ENCODE data around the gene IL18.
"Not testable (repeated sequence)": the region's sequence is repeated elsewhere in the genome, so short reads cannot be mapped to it uniquely, and the experiment has no call there.

Gene IL18

DNA sequence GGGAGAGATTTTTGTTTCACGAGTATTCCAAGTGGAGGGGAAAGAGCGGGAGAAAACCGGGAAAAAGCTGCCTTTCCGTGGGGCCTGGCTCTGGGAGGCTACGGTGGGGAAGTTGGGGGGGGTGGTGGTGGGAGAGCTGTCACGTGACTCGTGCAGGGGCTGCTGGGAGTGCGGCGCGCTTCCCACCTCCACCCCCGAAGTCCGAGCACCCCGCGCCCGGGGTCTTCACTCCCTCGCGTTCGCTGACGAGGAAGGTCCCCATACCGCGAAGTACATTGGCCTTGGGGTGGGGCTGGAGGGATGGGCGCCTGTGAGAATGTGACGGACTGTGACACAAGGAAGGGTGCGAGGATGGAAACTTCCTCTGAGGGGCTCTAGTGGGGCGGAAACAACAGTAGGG is 3.3 kb upstream of the IL18 start, which contains the start of gene TEX12:
TSS of gene TEX12 (plus strand) at position 228 of the 400 bp plus-strand sequence. CDS start 1,897 bp downstream, outside the sequence.
- DNase-seq = no peak

- no peak for DNase-seq
Observed at GRCh38 chr11:112166562-112166961, 2.7 kb upstream of the IL18 start.

- no peak for DNase-seq
Observed at GRCh38 chr11:112165049-112165448, 1.2 kb upstream of the IL18 start.

DNA sequence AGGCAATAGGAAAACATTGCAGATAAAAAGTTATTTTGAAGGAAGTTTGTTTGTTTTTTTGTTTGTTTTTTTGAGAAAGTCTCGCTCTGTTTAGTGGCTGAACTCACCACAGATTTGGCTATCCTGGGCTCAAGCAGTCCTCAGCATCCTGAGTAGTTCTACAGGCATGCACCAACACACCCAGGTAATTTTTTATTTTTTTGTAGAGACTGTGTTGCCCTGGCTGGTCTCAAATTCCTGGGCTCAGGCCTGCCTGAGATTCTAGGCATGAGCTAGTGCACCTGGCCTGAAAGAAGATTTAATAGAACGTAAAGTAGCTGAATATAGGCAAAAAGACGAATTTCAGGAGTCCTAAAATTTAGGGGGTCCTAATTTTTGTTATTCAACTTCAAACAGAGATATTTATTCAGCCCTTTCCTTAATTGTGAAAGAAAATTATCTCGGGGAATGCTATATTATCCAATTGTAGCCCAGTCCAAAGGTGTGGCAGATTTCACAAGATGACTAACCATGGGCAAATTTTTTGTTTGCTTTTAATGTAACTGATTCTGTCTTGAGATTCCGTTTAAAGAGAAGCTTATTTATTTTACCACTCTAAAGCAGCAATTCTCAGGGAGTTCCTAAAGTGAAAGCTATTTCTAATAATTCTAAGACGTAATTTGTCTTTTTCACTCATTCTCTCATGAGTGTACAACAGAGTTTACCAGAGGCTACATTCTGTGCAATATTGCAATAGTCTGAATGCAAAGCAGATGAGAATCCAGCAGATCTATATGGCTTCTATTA is 940 bp downstream of the IL18 start:
- DNase-seq = no peak

DNA sequence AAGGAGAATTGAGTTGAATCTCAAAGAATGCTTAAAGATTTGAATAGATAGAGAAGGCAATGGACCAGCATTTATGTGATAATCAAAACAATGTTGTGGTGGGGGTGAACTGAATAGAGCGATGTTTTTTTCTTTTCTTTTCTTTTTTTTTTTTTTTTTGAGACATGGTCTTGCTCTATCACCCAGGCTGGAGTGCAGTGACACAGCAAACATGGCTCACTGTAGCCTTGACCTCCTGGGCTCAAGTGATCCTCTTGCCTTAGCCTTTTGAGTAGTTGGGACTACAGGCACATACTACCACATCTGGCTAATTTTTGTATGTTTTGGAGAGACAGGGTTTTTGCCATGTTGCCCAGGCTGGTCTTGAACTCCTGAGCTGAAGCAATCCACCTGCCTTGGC is 1.7 kb downstream of the IL18 start:
- not testable (repeated sequence) for DNase-seq

DNA sequence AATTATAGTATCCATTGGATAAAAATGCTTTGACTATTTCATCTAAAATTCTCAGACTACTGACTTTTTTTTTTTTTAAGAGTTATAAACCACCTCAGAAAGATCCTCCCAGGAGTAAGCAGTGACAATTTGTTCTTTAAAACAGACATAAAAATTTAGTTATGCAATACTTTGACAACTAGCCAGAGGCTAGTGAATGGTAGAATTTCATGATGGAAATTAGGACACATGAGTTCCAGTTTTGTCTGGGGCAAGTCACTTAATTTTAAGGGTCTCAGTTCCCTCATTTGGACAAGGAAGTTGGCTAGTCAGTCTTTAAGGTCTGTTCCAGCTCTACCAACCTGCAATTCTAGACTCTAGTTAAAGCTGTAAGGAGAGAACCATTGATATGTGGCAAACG is 2.9 kb downstream of the IL18 start:
- DNase-seq = no peak

DNA sequence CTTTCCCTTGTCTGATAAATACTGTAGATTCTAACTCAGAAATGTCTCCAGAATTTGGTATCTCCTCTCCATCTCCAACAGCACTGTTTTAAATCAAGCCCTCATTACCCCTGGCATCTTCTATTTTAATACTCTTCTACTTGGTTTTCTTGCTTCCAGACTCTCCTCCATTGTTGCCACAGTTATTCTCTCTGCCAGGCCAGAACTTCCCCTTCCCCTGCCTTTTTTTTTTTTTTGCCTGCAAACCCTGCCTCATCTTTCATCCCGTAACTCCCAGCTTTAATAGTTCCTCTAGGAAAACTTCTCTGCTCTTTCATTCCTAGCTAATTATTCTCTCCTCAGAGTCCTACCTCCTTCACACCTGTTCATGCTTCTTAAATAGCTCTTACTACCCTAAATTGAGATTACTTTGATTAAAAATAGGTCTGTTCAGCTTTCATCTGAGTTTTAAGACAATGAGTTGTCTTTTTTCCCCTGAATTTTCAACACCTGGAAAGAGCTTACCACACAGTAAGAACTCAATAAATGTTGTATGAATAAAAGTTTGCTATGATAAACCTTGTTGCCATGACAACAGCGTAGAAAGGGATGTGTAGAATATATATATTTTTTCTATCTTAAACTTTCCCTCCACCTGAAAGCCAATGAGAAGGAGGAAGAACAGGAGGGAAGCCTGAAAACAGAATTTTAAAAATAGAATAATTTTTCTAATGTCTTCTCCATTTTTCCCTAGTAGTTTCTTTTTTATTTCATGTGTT is 3.6 kb downstream of the IL18 start:
- DNase-seq = no peak

DNA sequence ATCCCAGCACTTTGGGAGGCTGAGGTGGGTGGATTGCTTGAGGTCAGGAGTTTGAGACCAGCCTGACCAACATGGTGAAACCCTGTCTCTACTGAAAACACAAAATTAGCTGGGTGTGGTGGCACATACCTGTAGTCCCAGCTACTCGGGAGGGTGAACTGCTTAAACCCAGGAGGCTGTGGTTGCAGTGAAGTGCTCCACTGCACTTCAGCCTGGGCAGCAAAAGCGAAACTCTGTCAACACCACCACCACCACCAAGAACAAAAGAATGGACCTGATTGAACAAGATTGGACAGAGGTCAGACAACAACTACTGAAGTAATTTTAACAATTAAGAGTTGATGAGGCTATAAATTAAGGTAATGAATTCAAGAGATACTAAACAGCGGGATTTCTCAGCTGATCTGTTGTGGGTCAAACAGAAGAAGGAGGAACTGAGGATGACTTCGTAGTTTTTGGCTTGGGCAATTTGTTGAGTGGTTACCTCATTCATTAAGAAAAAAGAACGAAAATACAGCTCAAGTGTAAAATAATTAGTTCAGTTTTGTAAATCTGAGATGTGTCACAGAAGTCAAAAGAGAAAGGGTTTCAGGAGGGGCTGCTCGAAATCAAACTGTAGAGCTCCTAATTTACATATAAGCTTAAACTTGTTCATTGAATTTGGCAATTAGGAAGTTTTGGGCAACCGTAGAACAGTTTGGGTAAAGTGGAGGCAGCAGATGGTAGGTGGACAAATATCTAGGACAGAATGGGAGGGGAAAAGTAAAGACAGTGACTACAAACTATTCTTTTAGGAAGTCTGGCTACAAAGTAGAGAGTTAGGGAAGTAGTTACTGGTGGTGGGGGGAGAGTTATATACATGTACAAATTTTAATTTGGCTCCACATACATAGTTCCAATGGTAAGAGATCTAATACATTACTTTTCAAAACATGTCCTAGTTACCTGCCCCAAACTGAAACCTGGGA is 4.5 kb downstream of the IL18 start:
- no peak for DNase-seq

- no peak for DNase-seq
Observed at GRCh38 chr11:112156956-112157766, 6.7 kb downstream of the IL18 start.

DNA sequence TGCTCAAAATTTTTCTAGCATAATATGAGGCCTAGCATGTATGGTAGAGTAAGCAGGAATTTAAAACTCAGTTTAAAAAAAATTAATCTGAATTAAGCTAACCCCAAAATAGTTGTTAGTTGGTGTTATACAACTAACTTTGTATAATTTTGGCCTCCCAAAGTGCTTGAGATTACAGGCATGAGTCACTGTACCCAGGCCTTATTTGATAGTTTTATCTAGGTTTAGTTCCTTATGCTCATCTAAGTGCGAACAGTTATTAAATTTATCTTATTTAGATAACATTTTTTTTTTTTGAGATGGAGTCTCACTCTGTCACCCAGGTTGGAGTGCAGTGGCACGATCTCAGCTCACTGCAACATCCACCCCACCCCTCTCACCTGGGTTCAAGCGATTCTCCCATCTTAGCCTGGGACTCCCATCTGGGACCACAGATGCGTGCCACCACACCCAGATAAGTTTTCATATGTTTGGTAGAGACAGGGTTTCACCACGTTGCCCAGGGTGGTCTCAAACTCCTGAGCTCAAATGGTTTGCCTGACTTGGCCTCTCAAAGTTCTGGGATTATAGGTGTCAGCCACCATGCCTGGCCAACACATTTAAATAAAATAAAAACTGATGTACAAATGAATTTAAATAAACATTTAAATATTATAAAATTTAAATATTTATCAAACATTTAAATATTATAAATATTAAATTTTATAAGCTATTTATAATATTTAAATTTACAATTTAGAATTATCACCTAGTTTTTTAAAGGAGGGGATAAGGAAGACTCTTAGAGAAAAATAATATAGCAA is 7.5 kb downstream of the IL18 start:
- no peak for DNase-seq

DNA sequence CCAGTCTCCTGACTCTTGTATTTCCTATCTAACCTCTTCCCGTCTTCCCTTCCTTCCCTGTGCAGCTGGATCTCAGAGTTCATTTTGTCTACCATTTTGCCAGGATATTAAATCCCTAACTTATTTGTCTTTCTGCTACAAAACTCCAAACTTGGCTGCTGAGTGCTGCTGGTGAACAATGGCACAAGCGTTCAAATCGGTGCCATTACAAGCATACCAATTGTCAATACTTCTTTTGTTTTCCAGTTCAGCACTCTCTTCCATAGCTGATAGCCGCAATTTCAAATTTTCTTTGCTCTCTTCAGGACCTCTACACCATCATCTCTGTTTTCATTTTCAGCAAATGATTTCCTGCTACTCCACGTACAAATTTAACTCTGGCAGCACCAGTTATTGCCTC is 13.4 kb downstream of the IL18 start:
- DNase-seq = no peak

DNA sequence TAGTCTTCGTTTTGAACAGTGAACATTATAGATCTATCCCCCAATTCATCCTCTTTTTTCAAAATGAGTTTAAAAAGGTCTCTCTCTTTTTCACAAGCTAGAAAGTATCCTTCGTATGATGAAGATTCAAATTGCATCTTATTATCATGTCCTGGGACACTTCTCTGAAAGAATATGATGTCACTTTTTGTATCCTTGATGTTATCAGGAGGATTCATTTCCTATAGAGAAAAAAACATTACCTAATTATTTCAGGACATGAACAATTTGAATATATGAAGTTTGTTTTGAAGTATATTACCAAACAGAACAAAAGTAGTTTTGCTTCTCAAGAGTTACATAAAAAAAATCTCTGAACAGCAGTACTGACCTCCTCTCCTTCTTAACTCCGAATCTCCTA is 20.3 kb downstream of the IL18 start:
- no peak for DNase-seq

DNA sequence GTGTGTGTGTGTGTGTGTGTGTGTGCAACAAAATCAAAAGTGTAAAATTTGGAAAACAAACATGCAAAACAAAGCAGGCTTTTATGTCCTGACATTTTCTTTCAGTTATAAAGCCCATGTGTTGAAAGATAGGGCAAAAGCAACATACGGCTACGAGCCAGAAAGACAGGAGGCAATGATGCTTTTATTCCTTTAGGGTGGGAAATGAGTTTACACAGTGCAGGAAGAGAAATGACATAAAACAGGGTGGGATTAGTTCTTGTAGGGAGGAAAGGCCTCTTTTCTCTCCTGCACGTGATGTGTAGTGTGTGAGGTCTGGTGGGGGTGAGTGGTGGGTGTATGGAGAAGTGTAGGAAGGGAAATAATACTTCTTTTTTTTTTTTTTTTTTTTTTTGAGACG is 29.4 kb downstream of the IL18 start:
- DNase-seq = no peak

- no peak for DNase-seq
Observed at GRCh38 chr11:112132737-112133136, 31.2 kb downstream of the IL18 start.

DNA sequence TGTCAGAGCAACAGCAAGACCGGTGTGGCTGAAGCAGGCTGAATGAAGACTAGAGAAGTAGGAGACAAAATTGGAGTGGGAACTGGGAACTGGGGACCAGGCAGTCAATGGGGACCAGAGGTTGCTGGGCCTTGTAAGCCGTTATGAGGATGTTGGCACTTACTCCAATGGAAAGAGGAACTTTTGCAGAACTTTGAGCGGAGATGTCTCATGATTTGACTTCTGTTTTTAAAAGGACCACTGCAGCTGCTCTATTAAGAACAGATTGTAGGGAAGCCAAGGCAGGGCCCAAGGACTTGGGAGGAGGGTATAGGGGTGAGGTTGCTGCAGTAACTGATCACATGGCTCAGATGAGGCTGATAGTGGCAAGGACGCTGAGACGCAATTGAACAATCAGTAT is 34.2 kb downstream of the IL18 start:
- no peak for DNase-seq

DNA sequence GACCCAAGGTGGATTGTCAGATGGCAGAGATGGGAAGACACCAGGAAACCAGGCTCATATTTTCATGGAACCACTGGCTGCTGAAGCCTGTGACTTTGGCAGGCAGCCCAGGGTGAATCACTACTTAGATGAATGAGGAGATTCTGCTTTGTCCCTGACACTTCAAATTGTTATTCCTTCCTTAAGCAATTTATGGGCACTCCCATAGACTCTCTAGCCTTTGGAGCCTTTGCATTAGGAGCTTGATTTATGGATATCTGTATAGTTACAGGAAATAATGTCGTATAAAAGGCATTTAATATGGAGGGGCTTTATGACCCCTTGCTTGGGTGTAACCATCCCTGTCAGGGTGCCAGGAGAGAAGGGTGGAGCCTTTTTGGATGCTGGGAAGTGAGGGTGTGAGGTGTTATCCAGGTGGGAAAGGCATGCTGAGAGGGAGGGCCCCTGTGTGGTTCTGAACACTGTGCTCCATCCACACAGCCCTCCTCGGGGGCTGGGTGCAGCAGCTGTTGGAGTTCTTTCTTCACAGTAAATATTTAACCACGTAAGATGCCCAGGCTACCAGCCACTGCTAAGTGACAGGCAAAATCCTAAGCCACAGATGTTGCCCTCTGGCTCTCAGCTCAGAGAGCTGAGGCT is 35.3 kb downstream of the IL18 start:
- DNase-seq = no peak

- no peak for DNase-seq
Observed at GRCh38 chr11:112127056-112127455, 36.8 kb downstream of the IL18 start.

- DNase-seq = no peak
Observed at GRCh38 chr11:112123129-112123528, 40.8 kb downstream of the IL18 start.

- no peak for DNase-seq
Observed at GRCh38 chr11:112121981-112122615, 41.8 kb downstream of the IL18 start.

GRCh38 chr11:112118176-112118575 is 45.7 kb downstream of the IL18 start:
- DNase-seq = no peak
